ES-I3 (cell line): ENCODE results near the gene CCR2.

Experiments
- H3K36me3 ChIP-seq: 2 replicates; pipeline ENCODE4 v1.6.1; 2013; ENCODE audit warnings: mild to moderate bottlenecking, low read length, control low read depth, moderate library complexity; ENCODE audit not compliant: insufficient read depth
- H3K4me1 ChIP-seq: 2 replicates; pipeline ENCODE4 v1.6.1; 2013; ENCODE audit warnings: mild to moderate bottlenecking, control low read depth, low read length; ENCODE audit not compliant: insufficient read depth
- H3K9ac ChIP-seq: 2 replicates; pipeline ENCODE4 v1.6.1; 2013; ENCODE audit warnings: low read depth, mild to moderate bottlenecking, low read length, moderate library complexity
- H3K9me3 ChIP-seq: 2 replicates; pipeline ENCODE4 v1.6.1; 2013; ENCODE audit warnings: mild to moderate bottlenecking, low read length, moderate library complexity; ENCODE audit not compliant: control insufficient read depth, insufficient read depth

Gene CCR2

GRCh38 chr3:46338840-46339239, 15.1 kb upstream of the CCR2 start:
- Histone ChIP-seq H3K4me1 (no peaks in the 10 kb centered on the region), H3K36me3 (no peaks in the 10 kb centered on the region), H3K9ac (no peak overlapping the region), H3K9me3 (peaks cover 7% of the 10 kb centered on the region; the same call in 1 of the 2 replicates)

- Histone ChIP-seq H3K4me1 (no peaks in the 10 kb centered on the region), H3K36me3 (no peaks in the 10 kb centered on the region), H3K9me3 (0 out of 2 replicates have a peak, but pooled peaks cover 3% of the 10 kb centered on the region)
Observed at GRCh38 chr3:46344476-46344875, 9.4 kb upstream of the CCR2 start.

GRCh38 chr3:46348823-46349482, 5.0 kb upstream of the CCR2 start:
- Histone ChIP-seq H3K36me3 (no peaks in the 10 kb centered on the region), H3K9ac (no peak overlapping the region), H3K9me3 (0 out of 2 replicates have a peak, but pooled peaks cover 3% of the 10 kb centered on the region), H3K4me1 (no peaks in the 10 kb centered on the region)

More at GRCh38 chr3:46344476-46344875, 9.4 kb upstream of the CCR2 start:
- H3K9ac ChIP-seq, result no peak overlapping the region

- Histone ChIP-seq H3K4me1 (no peaks in the 10 kb centered on the region), H3K36me3 (no peaks in the 10 kb centered on the region), H3K9me3 (0 out of 2 replicates have a peak, but pooled peaks cover 3% of the 10 kb centered on the region), H3K9ac (no peak overlapping the region)
Observed at GRCh38 chr3:46349484-46350261, 4.2 kb upstream of the CCR2 start.

GRCh38 chr3:46350262-46350565, 3.7 kb upstream of the CCR2 start:
- Histone ChIP-seq H3K9me3 (0 out of 2 replicates have a peak, but pooled peaks cover 3% of the 10 kb centered on the region), H3K4me1 (no peaks in the 10 kb centered on the region), H3K36me3 (no peaks in the 10 kb centered on the region), H3K9ac (no peak overlapping the region)

GRCh38 chr3:46351646-46352045, 2.3 kb upstream of the CCR2 start:
- H3K36me3 ChIP-seq, result no peaks in the 10 kb centered on the region
- H3K4me1 ChIP-seq, result no peaks in the 10 kb centered on the region
- H3K9me3 ChIP-seq, result no peaks in the 10 kb centered on the region
- no peak overlapping the region for H3K9ac ChIP-seq

GRCh38 chr3:46353090-46353489, 821 bp upstream of the CCR2 start:
- no peaks in the 10 kb centered on the region for H3K36me3 ChIP-seq
- H3K4me1 ChIP-seq, result no peaks in the 10 kb centered on the region
- H3K9me3 ChIP-seq, result no peaks in the 10 kb centered on the region
- no peak overlapping the region for H3K9ac ChIP-seq

DNA sequence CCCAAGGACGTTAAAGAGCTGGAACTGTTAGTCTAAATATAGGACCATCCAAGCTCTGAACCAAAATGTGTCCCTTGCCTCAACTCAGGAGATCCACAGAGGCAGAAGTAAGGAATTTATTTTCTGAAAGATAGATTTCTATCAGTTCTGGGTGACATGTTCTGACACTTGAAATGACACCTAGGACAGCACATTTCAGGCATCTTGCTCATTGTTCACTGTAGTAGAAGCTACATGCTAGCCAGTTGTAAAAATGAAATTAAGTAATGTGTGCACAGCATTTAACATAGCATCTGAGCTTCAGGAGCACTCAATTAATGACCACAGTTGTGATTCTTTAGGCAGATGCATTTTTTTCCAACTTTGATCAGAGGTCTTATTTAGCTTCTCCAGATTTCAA, 567 bp downstream of the CCR2 start:
- Histone ChIP-seq H3K9me3 (no peaks in the 10 kb centered on the region), H3K9ac (no peak overlapping the region), H3K4me1 (no peaks in the 10 kb centered on the region), H3K36me3 (no peaks in the 10 kb centered on the region)

DNA sequence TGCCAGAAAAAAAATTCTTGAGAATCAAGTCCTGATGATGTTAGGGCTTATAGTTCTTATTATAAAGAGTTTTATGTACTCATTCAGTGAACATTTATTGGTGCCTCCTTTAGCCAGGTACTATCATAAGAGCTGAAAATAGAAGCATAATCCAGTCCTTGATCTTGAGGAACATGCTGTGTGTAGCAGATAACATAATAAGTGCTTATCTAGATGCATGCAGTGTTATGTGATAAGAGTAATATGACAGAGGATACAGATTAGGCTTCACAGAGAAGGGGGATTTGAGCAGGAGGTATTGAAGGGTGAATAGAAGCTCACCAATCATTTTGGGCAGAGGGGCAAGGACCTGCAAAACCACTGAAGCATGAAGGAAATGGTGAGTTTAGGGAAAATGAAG, 1.1 kb downstream of the CCR2 start:
- Histone ChIP-seq H3K9me3 (no peaks in the 10 kb centered on the region), H3K4me1 (no peaks in the 10 kb centered on the region), H3K36me3 (no peaks in the 10 kb centered on the region), H3K9ac (no peak overlapping the region)

- H3K9me3 ChIP-seq, result no peaks in the 10 kb centered on the region
- no peaks in the 10 kb centered on the region for H3K4me1 ChIP-seq
Observed at GRCh38 chr3:46356276-46356675, 2.4 kb downstream of the CCR2 start.

GRCh38 chr3:46356909-46357308, 3.0 kb downstream of the CCR2 start:
- no peaks in the 10 kb centered on the region for H3K4me1 ChIP-seq
- H3K36me3 ChIP-seq, result no peaks in the 10 kb centered on the region
- H3K9me3 ChIP-seq, result no peaks in the 10 kb centered on the region
- no peak overlapping the region for H3K9ac ChIP-seq

More at GRCh38 chr3:46356276-46356675, 2.4 kb downstream of the CCR2 start:
- no peaks in the 10 kb centered on the region for H3K36me3 ChIP-seq
- H3K9ac ChIP-seq, result no peak overlapping the region

DNA sequence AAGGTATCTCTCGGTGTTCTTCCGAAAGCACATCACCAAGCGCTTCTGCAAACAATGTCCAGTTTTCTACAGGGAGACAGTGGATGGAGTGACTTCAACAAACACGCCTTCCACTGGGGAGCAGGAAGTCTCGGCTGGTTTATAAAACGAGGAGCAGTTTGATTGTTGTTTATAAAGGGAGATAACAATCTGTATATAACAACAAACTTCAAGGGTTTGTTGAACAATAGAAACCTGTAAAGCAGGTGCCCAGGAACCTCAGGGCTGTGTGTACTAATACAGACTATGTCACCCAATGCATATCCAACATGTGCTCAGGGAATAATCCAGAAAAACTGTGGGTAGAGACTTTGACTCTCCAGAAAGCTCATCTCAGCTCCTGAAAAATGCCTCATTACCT, 4.6 kb downstream of the CCR2 start:
- no peaks in the 10 kb centered on the region for H3K9me3 ChIP-seq
- H3K4me1 ChIP-seq, result no peaks in the 10 kb centered on the region
- H3K36me3 ChIP-seq, result no peaks in the 10 kb centered on the region
- no peak overlapping the region for H3K9ac ChIP-seq

DNA sequence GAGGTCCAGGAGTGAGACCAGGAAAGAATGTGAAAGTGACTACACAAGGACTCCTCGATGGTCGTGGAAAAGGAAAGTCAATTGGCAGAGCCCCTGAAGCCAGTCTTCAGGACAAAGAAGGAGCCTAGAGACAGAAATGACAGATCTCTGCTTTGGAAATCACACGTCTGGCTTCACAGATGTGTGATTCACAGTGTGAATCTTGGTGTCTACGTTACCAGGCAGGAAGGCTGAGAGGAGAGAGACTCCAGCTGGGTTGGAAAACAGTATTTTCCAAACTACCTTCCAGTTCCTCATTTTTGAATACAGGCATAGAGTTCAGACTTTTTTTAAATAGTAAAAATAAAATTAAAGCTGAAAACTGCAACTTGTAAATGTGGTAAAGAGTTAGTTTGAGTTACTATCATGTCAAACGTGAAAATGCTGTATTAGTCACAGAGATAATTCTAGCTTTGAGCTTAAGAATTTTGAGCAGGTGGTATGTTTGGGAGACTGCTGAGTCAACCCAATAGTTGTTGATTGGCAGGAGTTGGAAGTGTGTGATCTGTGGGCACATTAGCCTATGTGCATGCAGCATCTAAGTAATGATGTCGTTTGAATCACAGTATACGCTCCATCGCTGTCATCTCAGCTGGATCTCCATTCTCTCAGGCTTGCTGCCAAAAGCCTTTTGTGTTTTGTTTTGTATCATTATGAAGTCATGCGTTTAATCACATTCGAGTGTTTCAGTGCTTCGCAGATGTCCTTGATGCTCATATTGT, 6.0 kb downstream of the CCR2 start:
- Histone ChIP-seq H3K9me3 (no peaks in the 10 kb centered on the region), H3K36me3 (no peaks in the 10 kb centered on the region), H3K9ac (no peak overlapping the region), H3K4me1 (no peaks in the 10 kb centered on the region)

DNA sequence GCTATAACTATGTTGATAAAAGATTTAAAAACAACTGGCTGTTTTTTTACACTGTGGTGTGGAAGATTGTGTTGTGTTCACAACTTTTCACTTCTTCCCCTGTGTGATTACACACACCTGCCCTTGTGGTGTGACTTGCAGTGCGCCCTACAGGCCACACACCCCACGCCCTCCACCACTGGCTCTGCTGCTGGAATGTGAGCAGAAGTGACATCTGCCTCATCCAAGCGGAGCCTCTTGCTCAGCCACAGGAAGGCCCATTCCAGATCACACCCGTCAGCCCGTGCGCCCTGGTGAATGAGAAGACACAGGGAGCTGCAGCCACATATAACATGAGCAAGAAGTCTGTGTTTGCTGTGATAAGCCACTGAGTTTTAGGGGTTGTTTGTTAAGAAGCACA, 7.0 kb downstream of the CCR2 start:
- H3K9ac ChIP-seq, result no peak overlapping the region
- no peaks in the 10 kb centered on the region for H3K4me1 ChIP-seq

More for the DNA sequence above, 7.0 kb downstream of the CCR2 start:
- H3K36me3 ChIP-seq, result no peaks in the 10 kb centered on the region
- no peaks in the 10 kb centered on the region for H3K9me3 ChIP-seq
